Trophoblast cell (in vitro differentiated cells and primary cell): ENCODE results near the gene CTSG.
"Not testable (repeated sequence)": the region's sequence is repeated elsewhere in the genome, so short reads cannot be mapped to it uniquely, and the experiment has no call there.

Experiments used
- DNase-seq, 2 donors: peaks; one replicate each; pipeline ENCODE4 v3.0.0-alpha.2; 2016
- H2AFZ ChIP-seq: 2 replicates; pipeline ENCODE4 v1.6.1; 2013; ENCODE audit warnings: low read length, moderate library complexity, mild to moderate bottlenecking; ENCODE audit not compliant: insufficient read depth, poor library complexity
- H2AK5ac ChIP-seq: 2 replicates; pipeline ENCODE4 v1.6.1; 2013; ENCODE audit warnings: mild to moderate bottlenecking, low read length
- H2BK120ac ChIP-seq: 2 replicates; pipeline ENCODE4 v1.6.1; 2013; ENCODE audit warnings: low read length, mild to moderate bottlenecking, moderate library complexity; ENCODE audit not compliant: insufficient read depth, poor library complexity
- H2BK12ac ChIP-seq: 2 replicates; pipeline ENCODE4 v1.6.1; 2013; ENCODE audit warnings: mild to moderate bottlenecking, low read length, moderate library complexity
- H2BK5ac ChIP-seq: 2 replicates; pipeline ENCODE4 v1.6.1; 2013; ENCODE audit warnings: low read length, low read depth, moderate library complexity, mild to moderate bottlenecking; ENCODE audit not compliant: poor library complexity
- H3K14ac ChIP-seq: 2 replicates; pipeline ENCODE4 v1.6.1; 2013; ENCODE audit warnings: mild to moderate bottlenecking, low read length
- H3K18ac ChIP-seq: 2 replicates; pipeline ENCODE4 v1.6.1; 2013; ENCODE audit warnings: mild to moderate bottlenecking, low read length
- H3K23ac ChIP-seq: 2 replicates; pipeline ENCODE4 v1.6.1; 2013; ENCODE audit warnings: low read length
- H3K27ac ChIP-seq: 2 replicates; pipeline ENCODE4 v1.5.1; 2013; ENCODE audit warnings: low read depth, mild to moderate bottlenecking, inconsistent platforms, low read length, moderate library complexity
- H3K27me3 ChIP-seq: 2 replicates; pipeline ENCODE4 v1.6.1; 2013; ENCODE audit warnings: inconsistent platforms, mild to moderate bottlenecking, low read length, moderate library complexity; ENCODE audit not compliant: insufficient read depth
- H3K36me3 ChIP-seq, 2 experiments: 1 replicate in 1 of 2; 2 replicates in 1 of 2; pipeline ENCODE4 v1.6.1; 2013; ENCODE audit warnings: low read length in 2 of 2, mild to moderate bottlenecking in 2 of 2, moderate library complexity in 1 of 2; ENCODE audit not compliant: insufficient read depth in 2 of 2, control insufficient read depth in 1 of 2
- H3K4ac ChIP-seq: 2 replicates; pipeline ENCODE4 v1.6.1; 2013; ENCODE audit warnings: low read depth, mild to moderate bottlenecking, low read length, moderate library complexity
- H3K4me1 ChIP-seq, 2 experiments: 1 replicate in 1 of 2; 2 replicates in 1 of 2; pipeline ENCODE4 v1.6.1; 2013; ENCODE audit warnings: low read length in 2 of 2, mild to moderate bottlenecking in 2 of 2, moderate library complexity in 1 of 2; ENCODE audit not compliant: insufficient read depth in 2 of 2, control insufficient read depth in 1 of 2
- H3K4me2 ChIP-seq: 2 replicates; pipeline ENCODE4 v1.6.1; 2013; ENCODE audit warnings: inconsistent platforms, mild to moderate bottlenecking, low read length, moderate library complexity
- H3K4me3 ChIP-seq: 2 replicates; pipeline ENCODE4 v1.5.1; 2013; ENCODE audit warnings: mild to moderate bottlenecking, low read depth, low read length, inconsistent platforms
- H3K79me1 ChIP-seq: one replicate; pipeline ENCODE4 v1.6.1; 2013; ENCODE audit warnings: low read length
- H3K79me2 ChIP-seq: 2 replicates; pipeline ENCODE4 v1.6.1; 2013; ENCODE audit warnings: low read length, mild to moderate bottlenecking; ENCODE audit not compliant: control insufficient read depth, insufficient read depth, poor library complexity
- H3K9ac ChIP-seq: 2 replicates; pipeline ENCODE4 v1.6.1; 2013; ENCODE audit warnings: mild to moderate bottlenecking, low read length
- H3K9me3 ChIP-seq: 2 replicates; pipeline ENCODE4 v1.6.1; 2013; ENCODE audit warnings: low read depth, mild to moderate bottlenecking, control low read depth, inconsistent platforms, low read length; ENCODE audit not compliant: insufficient read depth
- H4K12ac ChIP-seq: 2 replicates; pipeline ENCODE4 v1.6.1; 2013; ENCODE audit warnings: low read depth, mild to moderate bottlenecking, low read length, moderate library complexity
- H4K8ac ChIP-seq: 2 replicates; pipeline ENCODE4 v1.6.1; 2013; ENCODE audit warnings: low read depth, mild to moderate bottlenecking, low read length, moderate library complexity
- H4K91ac ChIP-seq: one replicate; pipeline ENCODE4 v1.6.1; 2013; ENCODE audit warnings: low read depth, mild to moderate bottlenecking, low read length, moderate library complexity
- WGBS: extraction: QIAGEN DNeasy Blood & Tissue Kit; methylation state at CpG from one replicate; pipeline ENCODE4 v1.1.7; 2013; ENCODE audit warnings: missing lambda C conversion rate; ENCODE audit not compliant: insufficient read length, insufficient coverage; ENCODE audit errors: extremely low coverage; 5-methylcytosine and 5-hydroxymethylcytosine counted together

The CTSG gene

GRCh38 chr14:24549064-24549463 is 27.0 kb downstream of the CTSG start:
- not testable (repeated sequence) for H4K8ac ChIP-seq, H3K14ac ChIP-seq, H3K4me2 ChIP-seq, H3K27ac ChIP-seq, H2AK5ac ChIP-seq, H3K4ac ChIP-seq, H3K9me3 ChIP-seq, H3K36me3 ChIP-seq, H3K4me1 ChIP-seq, H4K91ac ChIP-seq, H3K9ac ChIP-seq, H2AFZ ChIP-seq, H2BK5ac ChIP-seq, H3K18ac ChIP-seq, H3K27me3 ChIP-seq, H3K23ac ChIP-seq, DNase-seq, H3K79me2 ChIP-seq, H4K12ac ChIP-seq, H2BK120ac ChIP-seq, H3K79me1 ChIP-seq, H2BK12ac ChIP-seq, H3K4me3 ChIP-seq
- no CpG with 5 or more reads among the region's 1 CpG for WGBS

- Histone ChIP-seq H3K23ac (no peak overlapping the region), H3K4ac (no peak overlapping the region), H3K4me3 (no peak overlapping the region), H3K79me1 (no peaks in the 10 kb centered on the region), H2BK120ac (no peak overlapping the region), H3K27me3 (no peaks in the 10 kb centered on the region), H4K8ac (no peak overlapping the region), H3K9me3 (peaks cover 3% of the 10 kb centered on the region), H2BK5ac (no peak overlapping the region), H2AK5ac (no peak overlapping the region), H3K27ac (no peak overlapping the region), H3K36me3 (no peaks in the 10 kb centered on the region), H3K4me2 (no peak overlapping the region), H2AFZ (no peak overlapping the region), H3K4me1 (no peaks in the 10 kb centered on the region), H3K18ac (no peak overlapping the region), H3K9ac (no peak overlapping the region), H3K79me2 (no peaks in the 10 kb centered on the region), H4K12ac (no peak overlapping the region), H2BK12ac (no peak overlapping the region), H3K14ac (no peak overlapping the region), H4K91ac (no peak overlapping the region)
- no CpG with 5 or more reads among the region's 2 CpGs for WGBS
- no peak for DNase-seq
Observed at GRCh38 chr14:24542346-24542936, 33.6 kb downstream of the CTSG start.

- H3K79me1 ChIP-seq = no peaks in the 10 kb centered on the region
- H4K12ac ChIP-seq = no peak overlapping the region
- H3K4ac ChIP-seq = no peak overlapping the region
- no peaks in the 10 kb centered on the region for H3K4me1 ChIP-seq
- no peak overlapping the region for H2BK12ac ChIP-seq
- no peaks in the 10 kb centered on the region for H3K79me2 ChIP-seq
- no peak overlapping the region for H2AFZ ChIP-seq
- DNase-seq = no peak
- H2BK120ac ChIP-seq = no peak overlapping the region
- H2BK5ac ChIP-seq = no peak overlapping the region
- H3K4me3 ChIP-seq = no peak overlapping the region
- no peak overlapping the region for H2AK5ac ChIP-seq
- no peak overlapping the region for H3K27ac ChIP-seq
- no peak overlapping the region for H3K18ac ChIP-seq
- H3K9ac ChIP-seq = no peak overlapping the region
- H3K27me3 ChIP-seq = no peaks in the 10 kb centered on the region
- H3K9me3 ChIP-seq = peaks cover 6% of the 10 kb centered on the region
- H4K91ac ChIP-seq = no peak overlapping the region
- no peak overlapping the region for H3K23ac ChIP-seq
- no CpG with 5 or more reads among the region's 1 CpG for WGBS
- no peak overlapping the region for H3K14ac ChIP-seq
- no peak overlapping the region for H4K8ac ChIP-seq
- no peak overlapping the region for H3K4me2 ChIP-seq
- H3K36me3 ChIP-seq = no peaks in the 10 kb centered on the region
Observed at GRCh38 chr14:24535737-24536136, 40.3 kb downstream of the CTSG start.

- Histone ChIP-seq H3K4ac (no peak overlapping the region), H3K4me3 (no peak overlapping the region), H3K9ac (no peak overlapping the region), H3K18ac (no peak overlapping the region), H3K4me2 (no peak overlapping the region), H2BK12ac (no peak overlapping the region), H3K79me2 (no peaks in the 10 kb centered on the region), H3K9me3 (peaks cover 6% of the 10 kb centered on the region), H2BK120ac (no peak overlapping the region), H3K27me3 (no peaks in the 10 kb centered on the region), H3K27ac (no peak overlapping the region), H3K79me1 (no peaks in the 10 kb centered on the region), H3K36me3 (no peaks in the 10 kb centered on the region), H4K91ac (no peak overlapping the region), H2BK5ac (no peak overlapping the region), H3K4me1 (no peaks in the 10 kb centered on the region), H2AK5ac (no peak overlapping the region), H3K14ac (no peak overlapping the region), H4K8ac (no peak overlapping the region), H4K12ac (no peak overlapping the region), H3K23ac (no peak overlapping the region), H2AFZ (no peak overlapping the region)
- no peak for DNase-seq
- WGBS = no CpG with 5 or more reads among the region's 3 CpGs
Observed at GRCh38 chr14:24534286-24534685, 41.8 kb downstream of the CTSG start.
